Gastroesophageal sphincter (tissue), 4 donors: ENCODE measurements around the gene ARL6IP4. TPM values are rescaled to one million over a fixed set of nuclear protein-coding genes. Genes with fewer than 3 reads are reported as not detected.

Source experiments
- ATAC-seq: fragments of 150-250 bp; one replicate; pipeline ENCODE4 v1.9.1; 2016; ENCODE audit warnings: mild to moderate bottlenecking, moderate library complexity
- H3K27ac ChIP-seq, 4 donors: fragments of 200-600 bp; sonication (generic) in 3 of 4; 1 replicate in 3 of 4; 2 replicates in 1 of 4; pipeline ENCODE4 v1.5.1; 2016 to 2019
- H3K27me3 ChIP-seq: fragments of 200-600 bp; sonication (generic); one replicate; pipeline ENCODE4 v1.5.1; 2019
- H3K36me3 ChIP-seq, 2 donors: fragments of 200-600 bp; sonication (generic); one replicate each; pipeline ENCODE4 v1.5.1; 2019; ENCODE audit warnings: control low read depth in 1 of 2
- H3K4me1 ChIP-seq, 3 donors: fragments of 200-600 bp; sonication (generic); 1 replicate in 2 of 3; 2 replicates in 1 of 3; pipeline ENCODE4 v1.5.1; 2016 to 2019; ENCODE audit warnings: control low read depth in 2 of 3
- H3K4me3 ChIP-seq, 2 donors: fragments of 200-600 bp; sonication (generic); one replicate each; pipeline ENCODE4 v1.5.1; 2019; ENCODE audit warnings: mild to moderate bottlenecking in 1 of 2, moderate library complexity in 1 of 2
- H3K9me3 ChIP-seq, 3 donors: fragments of 200-600 bp; sonication (generic); one replicate each; pipeline ENCODE4 v1.5.1; 2017 to 2019; ENCODE audit warnings: control low read depth in 2 of 3
- EP300 ChIP-seq: sonication (generic); formaldehyde crosslinking; IDR thresholded peaks from one replicate; pipeline ENCODE4 v1.6.1; 2017; ENCODE audit warnings: antibody characterized with exemption, mild to moderate bottlenecking
- POLR2A ChIP-seq, 2 donors: fragments of 450-650 bp; IDR thresholded peaks; one replicate each; pipeline ENCODE4 v1.6.1; 2017; ENCODE audit warnings: antibody characterized with exemption in 2 of 2, mild to moderate bottlenecking in 2 of 2, moderate library complexity in 1 of 2
- POLR2AphosphoS5 ChIP-seq: sonication (generic); formaldehyde crosslinking; IDR thresholded peaks from one replicate; pipeline ENCODE4 v1.6.1; 2017; ENCODE audit warnings: antibody characterized with exemption
- WGBS, 2 donors: methylation state at CpG; one replicate each; pipeline ENCODE4 v1.1.5; 2018; ENCODE audit warnings: low coverage in 1 of 2; 5-methylcytosine and 5-hydroxymethylcytosine counted together
- total RNA-seq, 4 donors: library from RNA; depleted of rRNA; stranded (reverse); fragments of >200 nt; gene quantifications; one replicate each; pipeline ENCODE4 v1.1.0, GENCODE V29; 2016
- TF ChIP-seq, protein P1 (sequence below), 4 experiments: fragments of 200-600 bp in 2 of 4; fragments of 450-650 bp in 2 of 4; sonication (generic) in 1 of 4; IDR thresholded peaks; one replicate each; pipeline ENCODE4 v1.5.1; 2017 to 2019; ENCODE audit warnings: antibody characterized with exemption in 4 of 4, mild to moderate bottlenecking in 2 of 4, moderate library complexity in 2 of 4

The ARL6IP4 gene
- total RNA-seq, 4 donors from 2014 or later, result 251 to 343 (median 302) TPM

- H3K4me1 ChIP-seq, result peaks cover 0 to 26% (median 3%) of the 10 kb centered on the region in 3 donors
- H3K27ac ChIP-seq, result no peak overlapping the region
- no peak for ATAC-seq
- H3K27me3 ChIP-seq, result no peaks in the 10 kb centered on the region
- H3K36me3 ChIP-seq, result peaks cover 0 to 91% of the 10 kb centered on the region in 2 donors
- TF ChIP-seq, protein P1, sequence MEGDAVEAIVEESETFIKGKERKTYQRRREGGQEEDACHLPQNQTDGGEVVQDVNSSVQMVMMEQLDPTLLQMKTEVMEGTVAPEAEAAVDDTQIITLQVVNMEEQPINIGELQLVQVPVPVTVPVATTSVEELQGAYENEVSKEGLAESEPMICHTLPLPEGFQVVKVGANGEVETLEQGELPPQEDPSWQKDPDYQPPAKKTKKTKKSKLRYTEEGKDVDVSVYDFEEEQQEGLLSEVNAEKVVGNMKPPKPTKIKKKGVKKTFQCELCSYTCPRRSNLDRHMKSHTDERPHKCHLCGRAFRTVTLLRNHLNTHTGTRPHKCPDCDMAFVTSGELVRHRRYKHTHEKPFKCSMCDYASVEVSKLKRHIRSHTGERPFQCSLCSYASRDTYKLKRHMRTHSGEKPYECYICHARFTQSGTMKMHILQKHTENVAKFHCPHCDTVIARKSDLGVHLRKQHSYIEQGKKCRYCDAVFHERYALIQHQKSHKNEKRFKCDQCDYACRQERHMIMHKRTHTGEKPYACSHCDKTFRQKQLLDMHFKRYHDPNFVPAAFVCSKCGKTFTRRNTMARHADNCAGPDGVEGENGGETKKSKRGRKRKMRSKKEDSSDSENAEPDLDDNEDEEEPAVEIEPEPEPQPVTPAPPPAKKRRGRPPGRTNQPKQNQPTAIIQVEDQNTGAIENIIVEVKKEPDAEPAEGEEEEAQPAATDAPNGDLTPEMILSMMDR (IDR thresholded peaks at IDR 0.05), result no peak
- TF ChIP-seq EP300, result no peak
- TF ChIP-seq POLR2AphosphoS5, result no peak
- no peak for TF ChIP-seq POLR2A (IDR thresholded peaks at IDR 0.05)
- no peak overlapping the region for H3K4me3 ChIP-seq
- no peaks in the 10 kb centered on the region for H3K9me3 ChIP-seq
- 90 to 100% methylated on average over 2 to 6 of the region's 20 CpGs for WGBS, 2 donors
Measured at GRCh38 chr12:122999986-123000420, 19.5 kb downstream of the ARL6IP4 start.

- WGBS, 2 donors, result no CpG with 5 or more reads among the region's 10 CpGs
- Histone ChIP-seq H3K4me1 (peaks cover 0 to 21% (median 3%) of the 10 kb centered on the region in 3 donors), H3K36me3 (peaks cover 0 to 91% of the 10 kb centered on the region in 2 donors), H3K27me3 (no peaks in the 10 kb centered on the region), H3K9me3 (no peaks in the 10 kb centered on the region), H3K27ac (no peak overlapping the region), H3K4me3 (no peak overlapping the region)
- no peak for ATAC-seq
- TF ChIP-seq POLR2A (IDR thresholded peaks at IDR 0.05) (no peak), POLR2AphosphoS5 (no peak), EP300 (no peak)
- TF ChIP-seq, protein P1 (IDR thresholded peaks at IDR 0.05), result no peak
Measured at GRCh38 chr12:123000578-123000977, 20.1 kb downstream of the ARL6IP4 start.

DNA sequence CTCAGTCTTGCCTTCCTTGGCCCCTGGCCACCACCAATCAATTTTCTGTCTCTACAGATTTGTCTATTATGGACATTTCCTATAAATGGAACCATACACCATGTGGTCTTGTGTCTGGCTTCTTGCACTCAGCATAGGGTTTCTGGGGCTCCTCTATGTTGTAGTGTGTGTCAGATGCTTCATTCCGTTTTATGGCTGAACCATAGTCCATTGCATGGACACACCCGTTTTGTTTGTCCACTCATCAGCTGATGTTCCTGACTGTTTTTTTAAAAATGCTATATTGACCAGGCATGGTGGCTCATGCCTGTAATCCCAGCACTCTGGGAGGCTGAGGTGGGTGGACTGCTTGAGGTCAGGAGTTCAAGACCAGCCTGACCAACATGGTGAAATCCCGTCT lies 21.0 kb downstream of the ARL6IP4 start:
- no peaks in the 10 kb centered on the region for H3K9me3 ChIP-seq
- peaks cover 0 to 91% of the 10 kb centered on the region in 2 donors for H3K36me3 ChIP-seq
- 80 to 100% methylated on average over 1 to 2 of the region's 3 CpGs for WGBS, 2 donors
- peaks cover 0 to 13% (median 0%) of the 10 kb centered on the region in 3 donors for H3K4me1 ChIP-seq
- TF ChIP-seq EP300 (no peak), POLR2AphosphoS5 (no peak), POLR2A (IDR thresholded peaks at IDR 0.05) (no peak)
- TF ChIP-seq, protein P1 (IDR thresholded peaks at IDR 0.05), result no peak
- H3K27ac ChIP-seq, result no peak overlapping the region
- no peak for ATAC-seq
- H3K27me3 ChIP-seq, result no peaks in the 10 kb centered on the region
- H3K4me3 ChIP-seq, result no peak overlapping the region

- 100% methylated on average over 1 of the region's 6 CpGs; no CpG with 5 or more reads in 1 of the 2 donors for WGBS, 2 donors
- TF ChIP-seq, protein P1 (IDR thresholded peaks at IDR 0.05), result no peak
- TF ChIP-seq EP300, result no peak
- no peak for TF ChIP-seq POLR2AphosphoS5
- TF ChIP-seq POLR2A (IDR thresholded peaks at IDR 0.05), result no peak
- no peaks in the 10 kb centered on the region for H3K27me3 ChIP-seq
- no peak overlapping the region for H3K27ac ChIP-seq
- no peak overlapping the region for H3K4me3 ChIP-seq
- ATAC-seq, result no peak
- peaks cover 0 to 91% of the 10 kb centered on the region in 2 donors for H3K36me3 ChIP-seq
- H3K9me3 ChIP-seq, result no peaks in the 10 kb centered on the region
- no peaks in the 10 kb centered on the region for H3K4me1 ChIP-seq
Measured at GRCh38 chr12:123003257-123003656, 22.8 kb downstream of the ARL6IP4 start.

DNA sequence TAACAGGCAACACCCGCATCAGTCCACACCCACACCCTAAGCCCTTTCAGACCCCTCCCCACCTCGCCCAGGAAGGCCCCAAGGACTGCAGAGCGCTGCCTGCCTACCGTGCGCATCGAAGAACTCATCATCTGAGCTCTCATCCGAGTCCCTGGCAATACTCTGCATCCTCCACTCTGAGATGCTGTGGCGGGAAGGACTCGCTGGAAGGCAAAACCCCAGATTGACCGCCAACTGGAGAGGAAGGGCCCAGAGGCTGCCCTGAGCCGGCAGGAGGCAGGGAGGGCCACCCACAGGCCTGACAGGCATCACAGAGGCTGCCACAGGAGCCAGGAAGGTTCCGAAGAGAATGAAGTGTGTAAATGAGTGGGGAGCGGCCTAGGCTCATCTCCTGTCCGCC lies 23.8 kb downstream of the ARL6IP4 start:
- TF ChIP-seq, protein P1 (IDR thresholded peaks at IDR 0.05), result no peak
- H3K36me3 ChIP-seq, result peaks cover 0 to 95% of the 10 kb centered on the region in 2 donors
- WGBS, 2 donors, result no CpG with 5 or more reads among the region's 14 CpGs

More for the DNA sequence above, 23.8 kb downstream of the ARL6IP4 start:
- no peaks in the 10 kb centered on the region for H3K27me3 ChIP-seq
- no peak overlapping the region for H3K27ac ChIP-seq
- H3K4me3 ChIP-seq, result no peak overlapping the region
- ATAC-seq, result no peak
- H3K4me1 ChIP-seq, result no peaks in the 10 kb centered on the region
- no peaks in the 10 kb centered on the region for H3K9me3 ChIP-seq
